ENCODE measurements around the gene TENM4. TPM values are rescaled to one million over a fixed set of nuclear protein-coding genes. Genes with fewer than 3 reads are reported as not detected.

Gene TENM4
- total RNA-seq: 10 to 100 TPM; 31.4 to 44.5 (median 38.0) TPM

GRCh38 chr11:79440571-79441460 is at the start of gene TENM4:
TENM4 (minus strand) TSS chr11:79441030; CDS start chr11:79069944, 371,086 bp downstream.
- DNase-seq (ENCODE audit: low spot score in 2 of 2): peak in 1 of 2 donors; percentile 68
- Histone ChIP-seq H3K27ac (peak within 1 kb of the TSS; percentile 83), H3K4me1 (peaks cover 52% of the 10 kb centered on the region), H3K9me3 (no peaks in the 10 kb centered on the region), H3K4me3 (peak within 1 kb of the TSS; percentile 71), H3K27me3 (peaks cover 53% of the 10 kb centered on the region), H3K36me3 (no peaks in the 10 kb centered on the region)
- 2% methylated on average over 51 of the region's 74 CpGs for WGBS
- TF ChIP-seq POLR2AphosphoS5 (IDR thresholded peaks at IDR 0.05): no peak
- peak in 1 of 2 donors; percentile 42 for TF ChIP-seq CTCF (IDR thresholded peaks at IDR 0.05)
- no peak for TF ChIP-seq POLR2A (IDR thresholded peaks at IDR 0.05)
- no peak for TF ChIP-seq EP300 (IDR thresholded peaks at IDR 0.05)

- Histone ChIP-seq H3K27me3 (no peaks in the 10 kb centered on the region), H3K9me3 (no peaks in the 10 kb centered on the region), H3K27ac (no peak overlapping the region), H3K36me3 (no peaks in the 10 kb centered on the region), H3K4me1 (no peaks in the 10 kb centered on the region), H3K4me3 (no peak overlapping the region)
- TF ChIP-seq EP300 (IDR thresholded peaks at IDR 0.05) (no peak), POLR2A (IDR thresholded peaks at IDR 0.05) (no peak), CTCF (IDR thresholded peaks at IDR 0.05) (no peak), POLR2AphosphoS5 (IDR thresholded peaks at IDR 0.05) (no peak)
- no peak for DNase-seq (ENCODE audit: low spot score in 2 of 2)
- 54% methylated on average over 4 of the region's 4 CpGs for WGBS
Observed at GRCh38 chr11:79488286-79488685, 47.5 kb upstream of the TENM4 start.

GRCh38 chr11:79487412-79487811 is 46.6 kb upstream of the TENM4 start:
- no peak overlapping the region for H3K4me3 ChIP-seq
- no peaks in the 10 kb centered on the region for H3K4me1 ChIP-seq
- H3K9me3 ChIP-seq: no peaks in the 10 kb centered on the region
- 83% methylated on average over 2 of the region's 2 CpGs for WGBS
- no peak for DNase-seq (ENCODE audit: low spot score in 2 of 2)
- no peaks in the 10 kb centered on the region for H3K27me3 ChIP-seq
- H3K27ac ChIP-seq: no peak overlapping the region
- TF ChIP-seq POLR2AphosphoS5 (IDR thresholded peaks at IDR 0.05) (no peak), CTCF (IDR thresholded peaks at IDR 0.05) (no peak), POLR2A (IDR thresholded peaks at IDR 0.05) (no peak), EP300 (IDR thresholded peaks at IDR 0.05) (no peak)
- H3K36me3 ChIP-seq: no peaks in the 10 kb centered on the region

GRCh38 chr11:79486242-79486984 is 45.6 kb upstream of the TENM4 start:
- H3K9me3 ChIP-seq: no peaks in the 10 kb centered on the region
- TF ChIP-seq CTCF (IDR thresholded peaks at IDR 0.05) (no peak), POLR2A (IDR thresholded peaks at IDR 0.05) (no peak), POLR2AphosphoS5 (IDR thresholded peaks at IDR 0.05) (no peak), EP300 (IDR thresholded peaks at IDR 0.05) (no peak)
- H3K27me3 ChIP-seq: no peaks in the 10 kb centered on the region
- H3K27ac ChIP-seq: no peak overlapping the region
- no peak overlapping the region for H3K4me3 ChIP-seq
- DNase-seq (ENCODE audit: low spot score in 2 of 2): no peak
- WGBS: 72% methylated on average over 6 of the region's 6 CpGs
- H3K4me1 ChIP-seq: no peaks in the 10 kb centered on the region
- H3K36me3 ChIP-seq: no peaks in the 10 kb centered on the region

GRCh38 chr11:79485694-79486093 is 44.9 kb upstream of the TENM4 start:
- Histone ChIP-seq H3K4me1 (no peaks in the 10 kb centered on the region), H3K36me3 (no peaks in the 10 kb centered on the region), H3K27me3 (no peaks in the 10 kb centered on the region), H3K27ac (no peak overlapping the region), H3K4me3 (no peak overlapping the region), H3K9me3 (no peaks in the 10 kb centered on the region)
- WGBS: 45% methylated on average over 4 of the region's 4 CpGs
- TF ChIP-seq EP300 (IDR thresholded peaks at IDR 0.05) (no peak), POLR2AphosphoS5 (IDR thresholded peaks at IDR 0.05) (no peak), CTCF (IDR thresholded peaks at IDR 0.05) (no peak), POLR2A (IDR thresholded peaks at IDR 0.05) (no peak)
- DNase-seq (ENCODE audit: low spot score in 2 of 2): no peak
